Glutamatergic neuron (in vitro differentiated cells): ENCODE results near the gene ACSL6. TPM values are rescaled to one million over a fixed set of nuclear protein-coding genes. Genes with fewer than 3 reads are reported as not detected.

Experiments used
- DNase-seq: peaks from one replicate; pipeline ENCODE4 v3.0.0; 2022
- H3K27ac Mint-ChIP-seq: one replicate; pipeline ENCODE4 v1.8.0; 2020; ENCODE audit warnings: mild to moderate bottlenecking, mixed read lengths, inconsistent platforms; ENCODE audit not compliant: unreplicated experiment
- H3K27me3 Mint-ChIP-seq: one replicate; pipeline ENCODE4 v1.8.0; 2020; ENCODE audit warnings: mild to moderate bottlenecking, moderate library complexity, mixed read lengths, inconsistent platforms; ENCODE audit not compliant: unreplicated experiment
- H3K36me3 Mint-ChIP-seq: one replicate; pipeline ENCODE4 v1.8.0; 2020; ENCODE audit warnings: mild to moderate bottlenecking, mixed read lengths, inconsistent platforms; ENCODE audit not compliant: unreplicated experiment
- H3K4me1 Mint-ChIP-seq: one replicate; pipeline ENCODE4 v1.8.0; 2020; ENCODE audit warnings: mild to moderate bottlenecking, low read depth, mixed read lengths, inconsistent platforms; ENCODE audit not compliant: unreplicated experiment
- H3K4me3 Mint-ChIP-seq: one replicate; pipeline ENCODE4 v1.8.0; 2020; ENCODE audit warnings: mild to moderate bottlenecking, mixed read lengths, inconsistent platforms; ENCODE audit not compliant: unreplicated experiment
- H3K9me3 Mint-ChIP-seq: one replicate; pipeline ENCODE4 v1.8.0; 2020; ENCODE audit warnings: mild to moderate bottlenecking, moderate library complexity, mixed read lengths, inconsistent platforms; ENCODE audit not compliant: unreplicated experiment
- total RNA-seq: library from RNA; stranded (reverse); fragmentation: NEBNext Ultra II Directional; extraction: Animal tissue kit (Norgen Biotek cat#: 25700); gene quantifications from one replicate; pipeline ENCODE4 v1.2.1, GENCODE V29; 2021; ENCODE audit not compliant: unreplicated experiment
- TF ChIP-seq, protein P1 (sequence below): fragments of 200-600 bp; sonication (generic); IDR thresholded peaks from one replicate; pipeline ENCODE4 v1.5.0; 2021; ENCODE audit not compliant: partially characterized antibody, unreplicated experiment

The ACSL6 gene
- total RNA-seq, 1 donor from 2014 or later, result 8.1 TPM

DNA sequence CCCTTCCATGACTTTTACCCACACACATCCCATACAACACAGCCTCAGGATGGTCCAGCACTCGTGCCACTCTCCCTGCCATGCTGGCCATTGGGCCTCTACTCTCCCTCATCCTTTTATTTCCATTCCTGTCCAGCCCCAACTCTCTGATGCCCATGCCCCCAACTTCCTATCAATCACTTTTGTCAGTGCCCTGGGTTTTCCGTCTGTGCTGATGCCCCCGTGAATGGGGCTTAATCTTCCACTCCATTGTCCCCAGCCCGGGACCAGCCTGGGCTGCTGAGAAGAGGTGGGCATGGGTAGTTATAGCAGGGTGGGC is 12.6 kb upstream of the ACSL6 start:
- Mint-ChIP-seq H3K27me3 (peaks cover 2% of the 10 kb centered on the region), H3K9me3 (peaks cover 2% of the 10 kb centered on the region), H3K27ac (no peak overlapping the region), H3K36me3 (peaks cover 5% of the 10 kb centered on the region), H3K4me3 (no peak overlapping the region), H3K4me1 (no peaks in the 10 kb centered on the region)
- TF ChIP-seq, protein P1, sequence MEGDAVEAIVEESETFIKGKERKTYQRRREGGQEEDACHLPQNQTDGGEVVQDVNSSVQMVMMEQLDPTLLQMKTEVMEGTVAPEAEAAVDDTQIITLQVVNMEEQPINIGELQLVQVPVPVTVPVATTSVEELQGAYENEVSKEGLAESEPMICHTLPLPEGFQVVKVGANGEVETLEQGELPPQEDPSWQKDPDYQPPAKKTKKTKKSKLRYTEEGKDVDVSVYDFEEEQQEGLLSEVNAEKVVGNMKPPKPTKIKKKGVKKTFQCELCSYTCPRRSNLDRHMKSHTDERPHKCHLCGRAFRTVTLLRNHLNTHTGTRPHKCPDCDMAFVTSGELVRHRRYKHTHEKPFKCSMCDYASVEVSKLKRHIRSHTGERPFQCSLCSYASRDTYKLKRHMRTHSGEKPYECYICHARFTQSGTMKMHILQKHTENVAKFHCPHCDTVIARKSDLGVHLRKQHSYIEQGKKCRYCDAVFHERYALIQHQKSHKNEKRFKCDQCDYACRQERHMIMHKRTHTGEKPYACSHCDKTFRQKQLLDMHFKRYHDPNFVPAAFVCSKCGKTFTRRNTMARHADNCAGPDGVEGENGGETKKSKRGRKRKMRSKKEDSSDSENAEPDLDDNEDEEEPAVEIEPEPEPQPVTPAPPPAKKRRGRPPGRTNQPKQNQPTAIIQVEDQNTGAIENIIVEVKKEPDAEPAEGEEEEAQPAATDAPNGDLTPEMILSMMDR, result no peak
- no peak for DNase-seq

DNA sequence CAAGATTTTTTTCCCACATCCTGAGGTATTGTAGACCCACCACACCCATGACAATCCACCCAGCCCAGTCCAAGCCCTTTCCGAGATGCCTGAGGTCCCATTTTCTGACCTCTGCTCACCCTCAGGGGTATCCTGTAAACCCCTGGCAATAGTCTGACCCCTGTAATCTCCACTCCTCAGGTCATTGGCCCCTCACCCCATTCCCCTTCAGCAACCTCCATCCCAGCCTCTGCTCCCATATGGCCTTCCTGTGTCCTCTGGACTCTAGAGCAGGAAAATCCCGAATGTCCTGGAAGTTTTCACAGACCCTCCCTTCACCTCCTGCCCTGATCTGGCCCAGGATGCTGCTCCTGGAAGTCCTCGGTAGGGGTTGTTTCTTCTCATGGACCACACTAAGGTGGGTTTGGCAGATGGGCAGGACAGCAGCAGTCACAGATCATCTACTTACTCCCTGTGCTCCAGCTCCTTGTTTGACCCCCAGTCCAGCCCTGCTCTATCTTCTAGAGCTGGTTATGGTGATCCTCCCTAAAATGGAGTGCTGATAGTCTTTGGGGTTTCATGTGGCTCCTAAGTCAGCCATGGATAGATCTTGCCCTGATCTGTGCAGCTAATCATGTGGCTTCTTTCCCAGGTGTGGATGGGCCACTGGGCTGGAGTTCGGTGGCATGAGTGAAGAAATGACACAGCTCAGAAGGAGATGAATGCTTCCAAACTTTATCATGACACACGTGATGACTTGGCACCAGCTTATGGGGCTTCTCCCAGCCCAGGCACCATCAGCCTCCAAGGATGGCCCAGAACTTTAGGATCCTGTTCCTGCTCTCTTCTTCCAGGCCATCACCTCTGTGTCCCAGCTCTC is 12.0 kb upstream of the ACSL6 start:
- H3K27me3 Mint-ChIP-seq, result peaks cover 2% of the 10 kb centered on the region

DNA sequence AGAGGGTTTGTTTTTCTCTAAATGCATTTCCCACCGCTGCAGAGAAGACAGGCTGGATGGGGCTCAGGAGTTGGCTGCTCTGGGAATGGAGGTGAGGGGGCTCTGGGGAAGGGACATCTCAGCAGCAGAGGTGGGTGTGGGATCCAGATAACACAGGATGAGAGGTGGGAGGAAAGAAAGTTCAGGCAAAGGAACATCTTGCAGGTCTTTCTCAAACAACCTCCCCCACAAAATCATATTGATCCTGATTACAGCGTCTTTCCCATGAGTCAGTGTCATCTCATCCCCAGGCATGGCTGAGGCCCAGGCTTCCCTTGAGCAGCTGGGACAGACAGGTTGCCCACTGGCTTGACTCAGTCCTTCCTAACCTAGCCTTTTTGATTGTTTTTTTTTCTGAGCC is 11.3 kb upstream of the ACSL6 start:
- no peaks in the 10 kb centered on the region for H3K27me3 Mint-ChIP-seq

More for the DNA sequence above, 12.0 kb upstream of the ACSL6 start:
- no peak for DNase-seq
- Mint-ChIP-seq H3K4me1 (no peaks in the 10 kb centered on the region), H3K9me3 (peaks cover 2% of the 10 kb centered on the region), H3K27ac (no peak overlapping the region), H3K36me3 (peaks cover 5% of the 10 kb centered on the region), H3K4me3 (no peak overlapping the region)
- TF ChIP-seq, protein P1, result no peak

DNA sequence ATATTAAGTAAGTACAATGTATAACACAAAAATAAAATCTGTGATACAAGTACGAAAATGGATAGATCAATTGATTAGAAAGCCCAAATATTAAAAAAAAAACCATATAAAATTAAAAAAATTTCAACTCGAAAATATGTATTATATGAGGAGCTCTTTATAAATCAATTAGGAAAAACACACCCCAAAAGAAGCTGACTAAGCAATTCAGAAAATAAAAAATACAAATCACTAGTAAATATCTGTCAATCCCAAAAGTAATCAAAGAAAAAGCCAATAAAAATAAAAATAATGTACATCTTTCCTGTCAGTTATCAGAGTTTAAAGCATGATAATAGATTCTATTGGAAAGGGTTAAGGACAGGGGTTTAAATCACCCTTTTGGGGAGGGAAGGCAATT is 10.2 kb upstream of the ACSL6 start:
- no peak overlapping the region for H3K4me3 Mint-ChIP-seq
- no peak overlapping the region for H3K27ac Mint-ChIP-seq
- H3K27me3 Mint-ChIP-seq, result no peaks in the 10 kb centered on the region
- peaks cover 2% of the 10 kb centered on the region for H3K9me3 Mint-ChIP-seq
- TF ChIP-seq, protein P1, result no peak
- no peak for DNase-seq
- H3K4me1 Mint-ChIP-seq, result peaks cover 3% of the 10 kb centered on the region
- H3K36me3 Mint-ChIP-seq, result no peaks in the 10 kb centered on the region

More for the DNA sequence above, 11.3 kb upstream of the ACSL6 start:
- Mint-ChIP-seq H3K4me3 (no peak overlapping the region), H3K4me1 (no peaks in the 10 kb centered on the region), H3K36me3 (peaks cover 2% of the 10 kb centered on the region), H3K9me3 (peaks cover 2% of the 10 kb centered on the region), H3K27ac (no peak overlapping the region)
- TF ChIP-seq, protein P1, result no peak
- no peak for DNase-seq

DNA sequence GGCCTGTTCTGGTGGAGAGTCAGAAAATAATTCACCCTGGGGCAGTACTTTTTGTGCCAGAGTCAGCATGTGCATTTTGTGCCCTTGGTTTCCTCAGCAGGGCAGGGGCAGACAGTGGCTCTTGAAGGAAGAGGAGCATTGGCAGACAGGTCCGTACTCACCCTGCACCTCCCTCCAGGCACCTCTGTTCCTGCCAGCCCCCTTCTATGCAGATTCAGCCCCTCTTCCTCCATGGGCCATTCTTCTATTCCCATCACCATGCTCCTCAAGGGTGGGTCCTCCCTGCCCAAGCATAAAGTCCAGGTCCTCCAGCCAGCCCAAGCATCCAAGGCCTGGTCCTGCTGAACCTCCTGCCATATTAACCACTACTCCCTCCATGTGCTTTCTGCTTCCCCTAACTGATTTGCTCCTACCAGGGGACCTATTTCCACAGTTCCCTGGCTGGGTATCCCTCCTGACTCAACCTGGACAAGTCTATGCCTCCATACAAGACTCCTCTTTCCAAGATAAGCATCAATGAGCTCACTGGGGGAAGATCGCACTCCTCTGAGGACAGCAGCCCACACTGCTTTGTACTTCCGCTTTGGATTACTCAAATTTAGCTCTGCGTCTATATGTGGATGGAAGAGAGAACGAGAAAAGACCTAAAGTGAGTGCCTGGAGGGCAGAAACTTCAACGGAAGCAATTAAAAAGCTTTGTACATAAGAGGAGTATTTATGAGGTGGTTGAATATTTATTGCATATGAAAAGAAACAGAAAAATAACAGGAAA is 9.3 kb upstream of the ACSL6 start:
- H3K4me3 Mint-ChIP-seq, result no peak overlapping the region
- H3K27ac Mint-ChIP-seq, result no peak overlapping the region
- peaks cover 9% of the 10 kb centered on the region for H3K4me1 Mint-ChIP-seq
- H3K9me3 Mint-ChIP-seq, result peaks cover 2% of the 10 kb centered on the region
- no peak for DNase-seq
- TF ChIP-seq, protein P1, result no peak
- no peaks in the 10 kb centered on the region for H3K27me3 Mint-ChIP-seq
- no peaks in the 10 kb centered on the region for H3K36me3 Mint-ChIP-seq
